ENCODE data around the gene ZNF512B. TPM values are rescaled to one million over a fixed set of nuclear protein-coding genes. Genes with fewer than 3 reads are reported as not detected.

ZNF512B gene
- total RNA-seq, 1 donor, result 14.5 TPM

GRCh38 chr20:63963784-63964301 is 5.9 kb downstream of the ZNF512B start:
- peaks cover 3% of the 10 kb centered on the region for H4K20me1 ChIP-seq (ENCODE audit: insufficient read depth, low read length)
- peak; percentile 80 for DNase-seq (ENCODE audit: insufficient read length, low spot score, missing footprints)
- H3K79me2 ChIP-seq (ENCODE audit: insufficient read depth, low read length), result peaks cover 6% of the 10 kb centered on the region
- TF ChIP-seq CTCF (IDR thresholded peaks at IDR 0.05; ENCODE audit: extremely low read depth, low read depth, low read length), result no peak
- H2AFZ ChIP-seq (ENCODE audit: low read length), result no peak overlapping the region
- no peaks in the 10 kb centered on the region for H3K9me3 ChIP-seq (ENCODE audit: low read depth, low read length)
- H3K27ac ChIP-seq (ENCODE audit: low read depth, low read length), result no peak overlapping the region
- H3K27me3 ChIP-seq (ENCODE audit: insufficient read depth, low read length), result no peaks in the 10 kb centered on the region
- peaks cover 36% of the 10 kb centered on the region for H3K36me3 ChIP-seq (ENCODE audit: insufficient read depth, low read length)
- no peak overlapping the region for H3K4me2 ChIP-seq (ENCODE audit: insufficient read depth, low read length)
- H3K4me3 ChIP-seq (ENCODE audit: insufficient read depth, low read length), result no peak overlapping the region
- peaks cover 6% of the 10 kb centered on the region for H3K4me1 ChIP-seq (ENCODE audit: insufficient read depth, low read length)

- Histone ChIP-seq H3K27me3 (ENCODE audit: insufficient read depth, low read length) (no peaks in the 10 kb centered on the region), H3K4me2 (ENCODE audit: insufficient read depth, low read length) (no peak overlapping the region), H3K4me3 (ENCODE audit: insufficient read depth, low read length) (no peak overlapping the region), H3K4me1 (ENCODE audit: insufficient read depth, low read length) (peaks cover 1% of the 10 kb centered on the region), H2AFZ (ENCODE audit: low read length) (no peak overlapping the region), H3K9me3 (ENCODE audit: low read depth, low read length) (no peaks in the 10 kb centered on the region), H4K20me1 (ENCODE audit: insufficient read depth, low read length) (peaks cover 5% of the 10 kb centered on the region), H3K79me2 (ENCODE audit: insufficient read depth, low read length) (peaks cover under 1% of the 10 kb centered on the region), H3K36me3 (ENCODE audit: insufficient read depth, low read length) (peaks cover 40% of the 10 kb centered on the region), H3K27ac (ENCODE audit: low read depth, low read length) (no peak overlapping the region)
- no peak for TF ChIP-seq CTCF (IDR thresholded peaks at IDR 0.05; ENCODE audit: extremely low read depth, low read depth, low read length)
- DNase-seq (ENCODE audit: insufficient read length, low spot score, missing footprints), result peak; percentile 57
These were observed 6.4 kb downstream of the ZNF512B start for GRCh38 chr20:63963348-63963741.

DNA sequence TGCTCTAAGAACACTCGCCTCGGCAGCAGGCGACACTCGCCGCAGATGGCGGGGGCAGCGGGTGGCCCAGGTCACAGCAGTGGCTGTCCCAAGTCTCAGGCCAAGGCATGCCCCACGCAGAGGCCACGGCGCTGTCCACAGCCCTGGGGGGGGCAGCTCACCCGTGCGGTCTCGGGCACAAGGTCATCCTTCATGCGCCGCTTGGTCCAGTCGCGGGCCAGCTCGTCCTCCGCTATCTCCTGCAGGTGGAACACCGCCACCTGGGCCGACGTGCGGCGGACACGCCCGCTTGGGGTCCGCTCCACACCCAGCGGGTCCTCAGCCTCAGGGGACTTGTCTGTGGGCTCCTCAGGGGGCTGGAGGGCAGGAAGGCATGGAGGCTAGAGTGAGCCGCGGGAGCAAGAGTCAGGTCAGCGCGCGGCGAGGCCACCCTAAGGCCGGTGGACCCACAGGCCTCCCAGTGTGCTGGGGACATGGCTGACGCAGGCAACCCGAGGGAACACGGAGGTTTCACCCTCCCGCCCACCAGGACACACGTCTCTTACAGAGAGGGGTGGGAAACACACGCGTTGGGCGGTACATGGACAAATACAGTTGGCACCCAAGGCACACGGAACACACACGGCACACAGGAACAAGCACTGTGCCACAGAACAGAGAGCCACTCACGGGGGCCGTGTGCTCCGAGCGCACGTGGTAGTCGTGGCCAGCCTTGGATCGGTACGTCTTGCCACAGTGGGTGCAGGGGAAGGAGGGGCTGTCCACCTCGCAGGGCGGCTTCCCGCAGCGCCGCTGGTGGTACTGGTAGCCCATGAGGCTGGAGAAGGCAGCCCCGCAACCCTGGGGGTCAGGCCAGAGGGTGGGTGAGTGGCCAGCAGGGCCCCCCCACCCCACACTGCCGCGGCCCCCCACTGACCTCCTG is 7.0 kb downstream of the ZNF512B start:
- Histone ChIP-seq H3K27ac (ENCODE audit: low read depth, low read length) (no peak overlapping the region), H3K27me3 (ENCODE audit: insufficient read depth, low read length) (no peaks in the 10 kb centered on the region), H3K9me3 (ENCODE audit: low read depth, low read length) (no peaks in the 10 kb centered on the region), H3K4me3 (ENCODE audit: insufficient read depth, low read length) (no peak overlapping the region), H3K79me2 (ENCODE audit: insufficient read depth, low read length) (no peaks in the 10 kb centered on the region), H3K4me2 (ENCODE audit: insufficient read depth, low read length) (no peak overlapping the region), H4K20me1 (ENCODE audit: insufficient read depth, low read length) (peaks cover 5% of the 10 kb centered on the region), H3K36me3 (ENCODE audit: insufficient read depth, low read length) (peaks cover 40% of the 10 kb centered on the region), H2AFZ (ENCODE audit: low read length) (no peak overlapping the region), H3K4me1 (ENCODE audit: insufficient read depth, low read length) (no peaks in the 10 kb centered on the region)
- no peak for TF ChIP-seq CTCF (IDR thresholded peaks at IDR 0.05; ENCODE audit: extremely low read depth, low read depth, low read length)
- DNase-seq (ENCODE audit: insufficient read length, low spot score, missing footprints), result peak; percentile 67
